Smooth muscle cell (in vitro differentiated cells): ENCODE results near the gene CS. TPM values are rescaled to one million over a fixed set of nuclear protein-coding genes. Genes with fewer than 3 reads are reported as not detected.

Source experiments
- DNase-seq: peaks from one replicate; lab custom pipeline; 2025; ENCODE audit not compliant: unreplicated experiment; lab: John Stamatoyannopoulos, UW
- H2AFZ ChIP-seq: fragments of 200-600 bp; sonication (generic); 2 replicates; pipeline ENCODE4 v1.6.0; 2016; ENCODE audit warnings: antibody characterized with exemption, low read depth, mild to moderate bottlenecking
- H3F3A ChIP-seq: fragments of 200-600 bp; sonication (generic); 2 replicates; pipeline ENCODE4 v1.6.0; 2017; ENCODE audit warnings: antibody characterized with exemption, low read depth
- H3K27ac ChIP-seq: fragments of 200-600 bp; sonication (generic); 2 replicates; pipeline ENCODE4 v1.5.1; 2016; ENCODE audit warnings: low read depth, mild to moderate bottlenecking
- H3K27me3 ChIP-seq: fragments of 200-600 bp; sonication (generic); 2 replicates; pipeline ENCODE4 v1.6.1; 2016; ENCODE audit warnings: low read depth, mild to moderate bottlenecking
- H3K36me3 ChIP-seq: fragments of 200-600 bp; sonication (generic); 2 replicates; pipeline ENCODE4 v1.5.1; 2016; ENCODE audit warnings: low read depth
- H3K4me1 ChIP-seq: fragments of 200-600 bp; sonication (generic); 2 replicates; pipeline ENCODE4 v1.5.1; 2016; ENCODE audit warnings: low read depth
- H3K4me2 ChIP-seq: fragments of 200-600 bp; sonication (generic); 2 replicates; pipeline ENCODE4 v1.6.0; 2016; ENCODE audit warnings: mild to moderate bottlenecking
- H3K4me3 ChIP-seq: fragments of 200-600 bp; sonication (generic); 2 replicates; pipeline ENCODE4 v1.5.1; 2016; ENCODE audit warnings: mild to moderate bottlenecking
- H3K79me2 ChIP-seq: fragments of 200-600 bp; sonication (generic); 2 replicates; pipeline ENCODE4 v1.6.0; 2016; ENCODE audit warnings: low read depth, mild to moderate bottlenecking
- H3K9ac ChIP-seq: fragments of 200-600 bp; sonication (generic); 2 replicates; pipeline ENCODE4 v1.6.0; 2016; ENCODE audit warnings: low read depth
- H3K9me3 ChIP-seq: fragments of 200-600 bp; sonication (generic); replicated peaks from 2 replicates; pipeline ENCODE4 v1.5.1; 2016; ENCODE audit warnings: low read depth
- H4K20me1 ChIP-seq: fragments of 200-600 bp; sonication (generic); 2 replicates; pipeline ENCODE4 v1.6.0; 2016; ENCODE audit warnings: low read depth
- WGBS: methylation state at CpG from one replicate; pipeline ENCODE4 v1.1.7; 2016; ENCODE audit warnings: low lambda C conversion rate; 5-methylcytosine and 5-hydroxymethylcytosine counted together
- polyA plus RNA-seq: library from polyadenylated mRNA; unstranded; fragments of >200 nt; fragmentation: Nextera tagmentation; extraction: Ambion mirVana; gene quantifications from 2 replicates; pipeline ENCODE4 v1.2.1, GENCODE V29; 2016
- total RNA-seq: library from RNA; depleted of rRNA; stranded (reverse); fragments of >200 nt; gene quantifications from 2 replicates; pipeline ENCODE4 v1.2.3, GENCODE V29; 2014
- TF ChIP-seq, protein P1 (sequence below): fragments of 200-600 bp; sonication (generic); IDR thresholded peaks from 2 replicates; pipeline ENCODE4 v1.5.1; 2017; ENCODE audit warnings: borderline replicate concordance, mild to moderate bottlenecking, antibody characterized with exemption; ENCODE audit not compliant: insufficient read depth, poor library complexity, severe bottlenecking

CS gene
- total and polyA plus RNA-seq, 2 experiments from 2014 or later = 83.3 to 138 TPM

DNA sequence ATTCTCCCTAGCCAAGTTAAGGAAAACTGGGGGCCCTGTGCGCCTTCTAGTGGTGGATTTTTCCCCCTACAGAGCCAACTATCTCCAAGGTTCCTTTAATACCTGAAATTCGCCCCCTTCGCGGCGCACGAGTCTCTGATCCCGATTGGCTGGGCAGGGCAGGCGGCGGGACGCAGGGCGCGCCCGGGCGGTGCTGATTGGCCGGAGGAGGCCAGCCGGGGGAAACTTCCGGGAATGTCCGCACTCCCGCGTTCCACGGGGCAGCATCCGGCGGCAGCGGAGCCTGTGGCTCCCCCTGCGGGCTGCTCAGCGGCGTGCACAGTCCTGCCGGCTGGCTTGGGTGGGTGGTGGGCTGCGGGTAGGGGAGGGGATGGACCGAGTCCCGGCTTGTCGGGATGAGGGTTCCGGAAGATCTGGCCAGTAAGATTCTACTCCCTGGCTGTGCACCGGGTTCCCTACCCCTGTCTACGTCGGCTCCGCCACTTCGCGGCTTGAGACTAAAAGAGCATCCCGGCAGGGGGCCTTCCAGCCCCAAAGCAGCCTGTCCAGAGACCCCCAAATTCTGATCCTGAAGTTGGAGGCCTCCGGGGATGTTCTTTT, 75.9 kb downstream of the CS start, which contains the start of gene NABP2:
NABP2 (plus strand) TSS at position 241 of the 600 bp plus-strand sequence. CDS start 515 bp downstream, outside the sequence.
- Histone ChIP-seq H3F3A (peaks cover 15% of the 10 kb centered on the region), H3K9me3 (no peaks in the 10 kb centered on the region), H3K9ac (peak within 1 kb of the TSS; percentile 75), H3K27ac (peak within 1 kb of the TSS; percentile 98), H4K20me1 (no peaks in the 10 kb centered on the region), H3K4me2 (peak within 1 kb of the TSS; percentile 97), H3K27me3 (no peaks in the 10 kb centered on the region), H2AFZ (peak within 1 kb of the TSS; percentile 77), H3K4me3 (peak within 1 kb of the TSS; percentile 81), H3K36me3 (no peaks in the 10 kb centered on the region), H3K4me1 (peaks cover 18% of the 10 kb centered on the region), H3K79me2 (peaks cover 13% of the 10 kb centered on the region)
- 4% methylated on average over 33 of the region's 41 CpGs for WGBS
- TF ChIP-seq, protein P1, sequence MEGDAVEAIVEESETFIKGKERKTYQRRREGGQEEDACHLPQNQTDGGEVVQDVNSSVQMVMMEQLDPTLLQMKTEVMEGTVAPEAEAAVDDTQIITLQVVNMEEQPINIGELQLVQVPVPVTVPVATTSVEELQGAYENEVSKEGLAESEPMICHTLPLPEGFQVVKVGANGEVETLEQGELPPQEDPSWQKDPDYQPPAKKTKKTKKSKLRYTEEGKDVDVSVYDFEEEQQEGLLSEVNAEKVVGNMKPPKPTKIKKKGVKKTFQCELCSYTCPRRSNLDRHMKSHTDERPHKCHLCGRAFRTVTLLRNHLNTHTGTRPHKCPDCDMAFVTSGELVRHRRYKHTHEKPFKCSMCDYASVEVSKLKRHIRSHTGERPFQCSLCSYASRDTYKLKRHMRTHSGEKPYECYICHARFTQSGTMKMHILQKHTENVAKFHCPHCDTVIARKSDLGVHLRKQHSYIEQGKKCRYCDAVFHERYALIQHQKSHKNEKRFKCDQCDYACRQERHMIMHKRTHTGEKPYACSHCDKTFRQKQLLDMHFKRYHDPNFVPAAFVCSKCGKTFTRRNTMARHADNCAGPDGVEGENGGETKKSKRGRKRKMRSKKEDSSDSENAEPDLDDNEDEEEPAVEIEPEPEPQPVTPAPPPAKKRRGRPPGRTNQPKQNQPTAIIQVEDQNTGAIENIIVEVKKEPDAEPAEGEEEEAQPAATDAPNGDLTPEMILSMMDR = peak; percentile 72
- DNase-seq = peak; percentile 92

GRCh38 chr12:56223571-56224101, 76.5 kb downstream of the CS start:
- peak overlapping the region; percentile 83 for H3K4me2 ChIP-seq
- H3K79me2 ChIP-seq = peaks cover 19% of the 10 kb centered on the region
- no peaks in the 10 kb centered on the region for H3K27me3 ChIP-seq
- peaks cover 18% of the 10 kb centered on the region for H3K4me1 ChIP-seq
- H3K36me3 ChIP-seq = no peaks in the 10 kb centered on the region
- no peaks in the 10 kb centered on the region for H3K9me3 ChIP-seq
- peaks cover 15% of the 10 kb centered on the region for H3F3A ChIP-seq
- 39% methylated on average over 15 of the region's 15 CpGs for WGBS
- peak overlapping the region; percentile 81 for H3K4me3 ChIP-seq
- H3K9ac ChIP-seq = no peak overlapping the region
- TF ChIP-seq, protein P1 = no peak
- H4K20me1 ChIP-seq = no peaks in the 10 kb centered on the region
- peak overlapping the region; percentile 59 for H2AFZ ChIP-seq
- no peak for DNase-seq
- peak overlapping the region; percentile 98 for H3K27ac ChIP-seq

- peaks cover 30% of the 10 kb centered on the region for H3K79me2 ChIP-seq
- H3K9ac ChIP-seq = peak overlapping the region; percentile 88
- H3K4me1 ChIP-seq = peaks cover 18% of the 10 kb centered on the region
- H3K4me2 ChIP-seq = peak overlapping the region; percentile 87
- DNase-seq = no peak
- peak overlapping the region; percentile 73 for H3K4me3 ChIP-seq
- peaks cover 6% of the 10 kb centered on the region for H4K20me1 ChIP-seq
- peak overlapping the region; percentile 43 for H2AFZ ChIP-seq
- WGBS = 41% methylated on average over 4 of the region's 4 CpGs
- TF ChIP-seq, protein P1 = no peak
- H3F3A ChIP-seq = peaks cover 15% of the 10 kb centered on the region
- peak overlapping the region; percentile 98 for H3K27ac ChIP-seq
- H3K9me3 ChIP-seq = no peaks in the 10 kb centered on the region
- no peaks in the 10 kb centered on the region for H3K27me3 ChIP-seq
- H3K36me3 ChIP-seq = no peaks in the 10 kb centered on the region
Observed at GRCh38 chr12:56222531-56222895, 77.6 kb downstream of the CS start.
